Hematopoietic multipotent progenitor cell treated with erythropoietin and hydrocortisone succinate and interleukin-3 and kit ligand, for 6 days (in vitro differentiated cells): ENCODE measurements around the gene ERP44.
A peak's percentile ranks its signal among the peaks of the same experiment; 100 is the strongest.
"Not testable (repeated sequence)": the region's sequence is repeated elsewhere in the genome, so short reads cannot be mapped to it uniquely, and the experiment has no call there.

ENCODE experiments used
- DNase-seq: peaks from one replicate; pipeline ENCODE4 v3.0.0-alpha.2; 2015

The ERP44 gene

GRCh38 chr9:99998866-99999265 lies 99.9 kb downstream of the ERP44 start:
- no peak for DNase-seq

GRCh38 chr9:99998266-99998665 lies 100.5 kb downstream of the ERP44 start:
- DNase-seq = no peak

DNA sequence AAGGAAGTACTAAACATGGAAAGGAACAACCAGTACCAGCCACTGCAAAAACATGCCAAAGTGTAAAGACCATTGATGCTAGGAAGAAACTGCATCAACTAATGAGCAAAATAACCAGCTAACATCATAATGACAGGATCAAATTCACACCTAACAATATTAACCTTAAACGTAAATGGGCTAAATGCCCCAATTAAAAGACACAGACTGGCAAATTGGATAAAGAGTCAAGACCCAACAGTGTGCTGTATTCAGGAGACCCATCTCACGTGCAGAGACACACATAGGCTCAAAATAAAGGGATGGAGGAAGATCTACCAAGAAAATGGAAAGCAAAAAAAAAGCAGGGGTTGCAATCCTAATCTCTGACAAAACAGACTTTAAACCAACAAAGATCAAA lies 108.3 kb downstream of the ERP44 start:
- not testable (repeated sequence) for DNase-seq

DNA sequence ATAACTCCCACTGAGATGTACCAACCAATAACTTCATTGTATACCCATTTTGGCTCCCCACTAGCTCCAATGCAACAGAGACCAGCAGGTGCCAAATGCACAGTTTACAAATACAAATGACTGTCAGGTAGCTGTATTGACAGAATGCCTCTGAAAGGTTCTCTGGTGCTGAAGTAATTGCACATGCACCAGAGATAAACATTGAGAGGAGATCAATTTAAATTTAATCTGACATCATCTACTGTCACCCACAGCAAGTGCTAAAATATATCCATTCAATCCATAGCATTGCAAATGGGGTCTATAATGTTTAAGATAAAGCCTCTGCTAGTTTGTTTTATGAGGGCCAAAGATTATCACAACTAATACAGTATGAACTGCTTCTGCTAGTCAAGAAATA lies 112.2 kb downstream of the ERP44 start:
- DNase-seq = no peak

DNA sequence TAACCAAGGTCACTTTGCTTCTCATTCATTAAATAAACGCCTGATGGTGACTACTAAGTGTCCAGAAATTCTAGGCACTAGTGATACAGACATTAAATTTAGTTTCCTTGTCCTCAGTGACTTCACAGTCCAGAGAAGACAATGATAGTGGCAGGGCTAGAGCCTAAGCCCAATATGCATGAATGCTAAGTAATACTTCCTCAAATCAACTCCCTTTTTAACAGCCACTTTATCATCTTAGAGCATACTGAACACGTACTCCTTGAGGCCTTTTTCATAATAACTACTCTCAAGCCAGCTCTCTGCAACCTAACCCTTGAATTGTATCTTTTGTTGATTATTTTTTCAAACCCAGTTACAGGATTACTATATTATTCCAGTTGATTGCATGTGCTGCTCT lies 118.2 kb downstream of the ERP44 start:
- DNase-seq = peak; percentile 33

GRCh38 chr9:99978221-99978620 lies 120.6 kb downstream of the ERP44 start:
- no peak for DNase-seq

- peak; percentile 25 for DNase-seq
These were observed 121.6 kb downstream of the ERP44 start for GRCh38 chr9:99977033-99977792.

DNA sequence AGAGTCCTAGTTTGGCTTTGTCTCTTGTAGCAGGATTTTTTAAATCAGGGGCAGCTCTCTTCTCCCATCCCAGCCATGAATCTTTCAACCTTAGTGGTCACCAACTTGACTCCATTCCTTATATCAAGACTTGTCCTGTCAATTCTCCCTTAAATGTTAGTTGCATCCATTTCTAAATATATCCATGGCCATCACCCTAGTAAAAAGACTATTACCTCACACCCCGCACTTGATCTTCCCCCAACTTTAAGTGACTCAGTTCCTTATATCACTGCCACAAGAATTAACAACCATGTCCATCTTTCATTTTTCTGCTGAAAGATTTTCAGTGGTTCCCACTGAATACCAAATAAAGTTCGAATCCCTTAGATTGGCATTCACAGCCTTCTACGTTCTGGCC lies 125.3 kb downstream of the ERP44 start:
- no peak for DNase-seq

DNA sequence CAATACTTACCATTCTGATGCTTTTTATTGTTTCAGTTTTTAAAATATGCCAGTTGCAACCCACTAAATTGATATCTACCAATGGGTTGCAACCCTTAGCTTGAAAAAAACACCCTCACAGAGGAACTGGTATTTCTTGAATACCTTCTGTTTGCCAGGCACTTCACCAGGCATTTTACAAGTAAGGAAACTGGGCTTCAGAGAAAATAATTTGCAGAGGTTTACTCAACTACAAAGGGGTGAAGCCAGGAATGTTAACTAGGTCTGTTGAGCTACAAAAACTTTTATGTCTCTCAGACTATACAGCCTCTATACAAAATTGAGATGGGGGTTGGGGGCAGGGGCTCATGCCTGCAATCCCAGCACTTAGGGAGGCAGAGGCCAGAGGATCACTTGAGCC lies 127.4 kb downstream of the ERP44 start:
- no peak for DNase-seq

DNA sequence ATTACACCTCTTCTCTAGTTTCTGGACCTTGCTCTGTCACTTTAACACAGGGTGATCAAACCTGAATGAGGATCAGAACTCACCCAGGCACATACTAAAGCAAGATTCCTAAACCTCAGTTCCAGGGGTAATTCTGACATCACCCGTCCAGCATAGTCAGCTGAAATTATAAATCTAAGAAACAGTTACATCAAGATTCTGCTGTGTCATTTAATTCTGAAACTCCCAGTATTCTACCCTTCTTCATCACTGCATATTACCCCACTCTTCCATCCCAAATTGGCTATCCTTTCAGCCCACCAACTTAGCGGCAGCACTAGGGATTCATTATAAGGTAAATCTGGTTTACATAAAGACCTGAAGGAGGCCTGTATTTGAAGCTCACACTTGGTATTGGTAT lies 128.3 kb downstream of the ERP44 start:
- no peak for DNase-seq

DNA sequence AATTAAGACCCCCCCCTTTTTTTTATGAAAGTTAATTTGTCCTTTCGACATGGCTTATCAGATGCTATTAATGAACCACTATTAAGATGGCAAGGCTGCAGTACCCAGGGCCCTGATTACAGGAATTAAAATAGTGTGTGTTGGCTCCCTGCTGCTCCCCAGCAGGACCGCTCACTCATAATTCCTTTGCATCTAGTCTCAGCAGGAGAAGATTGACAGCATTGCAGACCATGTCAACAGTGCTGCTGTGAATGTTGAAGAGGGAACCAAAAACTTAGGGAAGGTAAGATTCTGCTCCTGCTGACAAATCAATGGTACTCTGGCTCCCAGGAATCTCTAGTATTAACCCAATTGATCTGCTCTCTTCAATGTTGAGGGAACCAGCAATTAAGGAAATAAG lies 131.3 kb downstream of the ERP44 start:
- DNase-seq = no peak

- DNase-seq = no peak
These were observed 132.1 kb downstream of the ERP44 start for GRCh38 chr9:99966716-99967115.

- DNase-seq = no peak
These were observed 132.8 kb downstream of the ERP44 start for GRCh38 chr9:99966001-99966400.

DNA sequence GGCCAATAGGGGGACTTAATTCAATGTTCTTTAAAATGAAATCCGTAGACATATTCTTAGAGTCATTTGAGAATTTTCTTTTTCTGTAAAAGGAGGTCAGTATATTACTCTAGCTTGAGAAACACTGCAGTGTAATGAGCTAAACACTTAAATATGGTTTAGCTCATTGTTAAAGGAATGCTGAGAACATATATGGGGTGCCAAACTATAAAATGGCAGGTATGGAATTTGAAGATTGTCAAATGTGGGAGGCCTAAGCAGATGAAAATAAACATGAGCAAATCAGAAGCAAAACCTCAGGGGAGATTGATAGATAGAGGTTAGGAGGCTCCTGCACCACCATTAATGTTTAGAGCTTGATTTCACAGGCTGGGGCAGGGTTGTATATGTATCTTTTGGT lies 134.5 kb downstream of the ERP44 start:
- no peak for DNase-seq

DNA sequence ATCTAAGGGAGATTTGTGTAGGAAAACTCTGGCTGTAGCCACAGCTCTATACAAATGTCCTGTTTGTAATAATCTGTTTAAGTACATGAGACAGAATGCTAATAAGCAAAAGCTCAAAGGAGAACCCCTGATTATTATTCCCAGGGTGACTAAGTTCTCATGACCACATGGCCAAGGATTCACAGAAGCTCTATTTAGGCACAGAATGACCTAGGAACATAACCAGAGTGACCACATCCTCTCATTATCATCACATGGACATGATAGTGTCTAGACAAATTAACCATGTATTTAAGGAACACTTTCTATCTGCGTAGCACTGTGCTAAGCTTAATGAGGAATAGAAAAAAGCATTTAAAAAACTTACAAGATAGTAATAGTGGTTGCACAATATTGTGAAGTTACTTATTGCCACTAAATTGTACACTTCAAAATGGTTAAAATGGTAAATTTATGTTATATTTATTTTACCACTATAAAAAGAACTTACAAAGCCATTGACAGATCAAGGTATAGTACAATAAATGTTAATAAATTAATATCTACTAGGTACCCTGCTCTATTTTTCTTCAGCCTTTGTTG lies 136.0 kb downstream of the ERP44 start:
- no peak for DNase-seq

DNA sequence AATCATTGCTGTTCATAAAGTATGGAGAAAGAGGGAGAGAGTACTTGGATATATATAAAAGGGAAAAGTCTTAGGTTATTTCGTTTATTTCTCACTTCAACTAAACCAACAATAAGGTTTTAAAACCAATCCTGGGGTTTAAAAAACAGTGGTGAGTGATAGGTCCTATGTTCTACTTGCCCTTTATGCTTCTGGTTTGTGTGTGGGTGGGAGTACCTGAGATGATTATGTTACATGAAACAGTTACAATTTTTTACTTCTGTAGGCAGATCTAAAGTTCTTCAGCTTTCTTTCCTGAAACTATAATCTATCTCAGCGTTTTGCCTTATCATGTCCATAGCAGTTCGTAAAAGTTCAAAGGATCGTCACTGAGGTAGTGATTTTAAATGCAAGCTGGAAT lies 143.2 kb downstream of the ERP44 start:
- no peak for DNase-seq

DNA sequence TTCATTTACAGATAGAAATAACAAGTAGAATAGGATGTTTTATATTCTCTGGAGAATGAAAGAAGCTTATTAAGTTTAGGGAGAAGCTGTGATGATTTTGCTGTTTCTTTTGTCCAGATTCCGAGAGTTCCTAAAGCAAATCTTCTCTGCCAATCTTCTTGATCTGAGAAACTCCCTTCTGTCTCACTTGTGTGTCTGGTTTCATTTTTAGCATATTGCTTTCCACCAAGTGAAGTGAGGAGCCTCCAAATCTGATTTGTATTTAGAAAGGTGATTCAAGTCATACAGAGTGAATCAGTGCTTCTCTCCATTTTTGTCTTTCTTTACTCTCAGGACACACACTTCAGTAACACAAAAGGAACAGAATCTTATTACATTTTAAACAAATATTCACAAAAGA lies 144.0 kb downstream of the ERP44 start:
- no peak for DNase-seq

DNA sequence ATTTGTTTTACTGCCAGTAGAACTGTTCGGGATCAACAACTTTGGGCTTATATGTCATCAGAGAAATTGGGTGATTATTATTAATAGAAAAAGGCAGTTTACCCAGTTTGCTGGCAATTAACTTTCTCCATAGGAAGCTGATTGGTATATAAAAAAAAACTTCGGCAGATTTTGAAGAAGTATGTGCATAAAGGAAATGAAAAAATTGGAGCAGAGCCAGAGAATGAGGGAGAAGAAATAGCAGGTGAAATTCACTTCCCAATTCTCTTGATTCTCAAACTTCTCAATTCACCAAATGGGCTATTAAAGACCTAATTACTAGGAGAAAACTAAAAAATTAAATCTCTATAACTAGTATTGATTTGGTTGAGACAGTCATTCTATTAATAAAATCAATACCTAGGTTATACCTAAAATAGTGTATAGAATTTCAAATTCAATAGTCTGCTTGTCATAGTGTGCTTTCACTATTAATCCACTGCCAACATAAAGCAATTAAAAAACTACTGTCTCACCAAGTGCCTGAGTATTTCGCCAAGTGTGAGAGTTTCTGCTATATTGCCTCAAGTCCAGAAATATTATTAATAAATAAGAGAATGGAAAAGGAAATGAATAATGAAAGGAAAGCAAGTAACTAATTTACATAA lies 144.8 kb downstream of the ERP44 start:
- peak; percentile 21 for DNase-seq

DNA sequence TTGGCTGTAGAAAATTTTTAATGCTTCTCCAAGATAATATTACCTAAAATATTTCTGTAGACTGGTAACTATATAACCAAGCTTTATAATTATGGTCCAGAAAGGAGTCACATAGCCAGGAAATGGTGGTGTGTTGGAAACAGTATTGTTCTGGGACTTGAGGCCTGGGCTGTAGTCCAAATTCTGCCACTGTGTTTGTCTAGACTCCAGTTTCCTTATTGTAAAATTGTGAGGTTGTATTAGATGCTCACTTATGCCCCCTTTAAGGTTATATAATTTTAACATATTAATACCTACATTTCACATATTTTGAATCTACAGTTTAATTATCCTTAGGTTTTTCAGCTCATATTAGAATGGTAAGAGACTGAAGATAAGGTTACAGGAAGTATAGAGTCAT lies 149.9 kb downstream of the ERP44 start:
- DNase-seq = peak; percentile 8

- DNase-seq = no peak
These were observed 150.3 kb downstream of the ERP44 start for GRCh38 chr9:99948482-99948881.

DNA sequence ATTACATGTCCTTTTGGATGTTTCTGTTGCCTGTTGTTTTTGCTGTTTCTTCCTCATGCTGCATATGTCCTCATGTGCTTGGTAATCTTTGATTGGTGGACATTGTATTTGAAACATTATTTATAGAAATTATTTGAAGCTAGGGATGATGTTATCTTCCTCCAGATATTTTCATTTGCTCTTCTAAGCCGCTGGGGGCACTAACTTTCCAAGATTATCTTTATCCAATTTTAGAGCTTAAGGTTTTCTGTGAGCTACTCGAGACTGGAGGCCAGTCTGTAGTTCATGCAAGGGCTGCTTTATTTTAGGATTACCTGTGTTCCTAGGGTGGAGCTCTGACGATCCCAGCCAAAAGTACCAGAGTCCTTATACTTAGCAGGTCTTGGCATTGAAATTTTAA lies 151.4 kb downstream of the ERP44 start:
- no peak for DNase-seq

DNA sequence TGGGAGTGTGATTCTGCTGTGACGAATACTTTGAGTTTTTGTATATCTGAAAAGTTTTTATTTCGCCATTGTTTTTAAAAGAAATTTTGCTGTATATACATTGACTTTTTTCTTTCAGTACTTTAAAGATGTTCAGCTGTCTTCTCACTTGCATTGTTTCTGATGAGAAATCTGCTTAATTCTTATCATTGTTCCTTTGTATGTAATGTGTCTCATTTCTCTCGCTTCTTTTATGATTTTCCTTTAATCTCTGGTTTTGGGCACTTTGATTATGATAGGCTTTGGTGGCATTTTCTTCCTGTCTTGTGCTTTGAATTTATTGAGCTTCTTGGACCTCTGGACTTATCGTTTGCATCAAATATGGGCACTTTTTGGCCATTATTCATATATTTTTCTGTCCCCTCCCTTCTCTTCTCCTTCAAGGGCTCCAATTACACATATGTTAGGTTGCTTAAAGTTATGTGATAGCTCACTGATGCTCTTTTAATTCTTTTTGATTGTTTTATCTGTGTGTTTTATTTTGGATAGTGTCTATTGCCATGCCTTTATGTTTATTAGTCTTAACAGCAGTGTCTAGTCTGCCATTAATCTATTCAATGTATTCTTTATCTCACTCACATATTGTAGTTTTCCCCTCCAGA lies 161.7 kb downstream of the ERP44 start:
- no peak for DNase-seq

GRCh38 chr9:99931155-99931840 lies 167.5 kb downstream of the ERP44 start:
- DNase-seq = no peak
